Stimulated activated naive CD8-positive, alpha-beta T cell treated with anti-CD3 and anti-CD28 coated beads, Interleukin-15, Interleukin-2, amounts not matched to agents 100 U/mL and 50 U/mL, for 24 hours (primary cell): ENCODE measurements around the gene ST3GAL2.
A peak's percentile ranks its signal among the peaks of the same experiment; 100 is the strongest.
"Not testable (repeated sequence)": the region's sequence is repeated elsewhere in the genome, so short reads cannot be mapped to it uniquely, and the experiment has no call there.

Experiments used
- ATAC-seq: fragments of 150-1000 bp; cut with Tn5 transposase; one replicate; pipeline ENCODE4 v1.10.0; 2021
- DNase-seq: peaks from one replicate; pipeline ENCODE4 v3.0.0; 2021

Gene ST3GAL2

GRCh38 chr16:70416748-70417616 is 21.9 kb downstream of the ST3GAL2 start:
- DNase-seq (no peak), ATAC-seq (no peak)

- not testable (repeated sequence) for ATAC-seq, DNase-seq
These were observed 25.3 kb downstream of the ST3GAL2 start for GRCh38 chr16:70413572-70413971.

- DNase-seq (no peak), ATAC-seq (no peak)
These were observed 26.5 kb downstream of the ST3GAL2 start for GRCh38 chr16:70412385-70412784.

GRCh38 chr16:70410734-70411133 is 28.2 kb downstream of the ST3GAL2 start:
- ATAC-seq: no peak

GRCh38 chr16:70407811-70408274 is 31.1 kb downstream of the ST3GAL2 start:
- no peak for DNase-seq
- ATAC-seq: no peak

More at GRCh38 chr16:70410734-70411133, 28.2 kb downstream of the ST3GAL2 start:
- DNase-seq: no peak

- DNase-seq, ATAC-seq: not testable (repeated sequence)
These were observed 32.8 kb downstream of the ST3GAL2 start for GRCh38 chr16:70406104-70406503.

GRCh38 chr16:70402916-70403659 is 35.8 kb downstream of the ST3GAL2 start:
- no peak for DNase-seq

GRCh38 chr16:70399951-70400350 is 38.9 kb downstream of the ST3GAL2 start:
- ATAC-seq (no peak), DNase-seq (no peak)

More at GRCh38 chr16:70402916-70403659, 35.8 kb downstream of the ST3GAL2 start:
- ATAC-seq: no peak

GRCh38 chr16:70399381-70399780 is 39.5 kb downstream of the ST3GAL2 start:
- ATAC-seq (no peak), DNase-seq (no peak)

GRCh38 chr16:70398177-70398743 is 40.6 kb downstream of the ST3GAL2 start:
- DNase-seq (no peak), ATAC-seq (no peak)

- no peak for ATAC-seq
- DNase-seq: no peak
These were observed 42.5 kb downstream of the ST3GAL2 start for GRCh38 chr16:70396246-70396904.

GRCh38 chr16:70395345-70395901 is 43.5 kb downstream of the ST3GAL2 start:
- ATAC-seq (peak; percentile 83), DNase-seq (peak; percentile 83)

GRCh38 chr16:70394853-70395252 is 44.0 kb downstream of the ST3GAL2 start:
- no peak for ATAC-seq
- DNase-seq: no peak

- no peak for ATAC-seq
- DNase-seq: no peak
These were observed 45.2 kb downstream of the ST3GAL2 start for GRCh38 chr16:70393662-70394061.

GRCh38 chr16:70392606-70393005 is 46.3 kb downstream of the ST3GAL2 start:
- ATAC-seq (no peak), DNase-seq (no peak)

- ATAC-seq (no peak), DNase-seq (no peak)
These were observed 46.9 kb downstream of the ST3GAL2 start for GRCh38 chr16:70391881-70392481.

GRCh38 chr16:70391446-70391845 is 47.5 kb downstream of the ST3GAL2 start:
- ATAC-seq (no peak), DNase-seq (no peak)

GRCh38 chr16:70390774-70391173 is 48.1 kb downstream of the ST3GAL2 start:
- ATAC-seq (no peak), DNase-seq (no peak)

- ATAC-seq (no peak), DNase-seq (no peak)
These were observed 50.8 kb downstream of the ST3GAL2 start for GRCh38 chr16:70388006-70388680.

GRCh38 chr16:70386289-70386986 is 52.5 kb downstream of the ST3GAL2 start:
- DNase-seq, ATAC-seq: not testable (repeated sequence)
